ENCODE results near the gene NAV2. TPM values are rescaled to one million over a fixed set of nuclear protein-coding genes. Genes with fewer than 3 reads are reported as not detected.
"Not testable (repeated sequence)": the region's sequence is repeated elsewhere in the genome, so short reads cannot be mapped to it uniquely, and the experiment has no call there.

NAV2 gene
- total RNA-seq, 1 donor = 0.42 TPM

- Histone ChIP-seq H3K4me3 (ENCODE audit: low read length) (no peak overlapping the region), H3K4me1 (ENCODE audit: insufficient read depth, low read length) (no peaks in the 10 kb centered on the region), H3K27me3 (ENCODE audit: insufficient read depth, low read length) (no peaks in the 10 kb centered on the region), H3K9me3 (ENCODE audit: low read depth, low read length) (no peaks in the 10 kb centered on the region)
Observed at GRCh38 chr11:20000022-20000350, 287.3 kb downstream of the NAV2 start.

GRCh38 chr11:20000351-20001134 is 287.9 kb downstream of the NAV2 start:
- no peak overlapping the region for H3K4me3 ChIP-seq (ENCODE audit: low read length)
- H3K9me3 ChIP-seq (ENCODE audit: low read depth, low read length) = no peaks in the 10 kb centered on the region
- H3K4me1 ChIP-seq (ENCODE audit: insufficient read depth, low read length) = no peaks in the 10 kb centered on the region
- no peaks in the 10 kb centered on the region for H3K27me3 ChIP-seq (ENCODE audit: insufficient read depth, low read length)

- Histone ChIP-seq H3K4me1 (ENCODE audit: insufficient read depth, low read length) (no peaks in the 10 kb centered on the region), H3K9me3 (ENCODE audit: low read depth, low read length) (no peaks in the 10 kb centered on the region), H3K27me3 (ENCODE audit: insufficient read depth, low read length) (no peaks in the 10 kb centered on the region), H3K4me3 (ENCODE audit: low read length) (no peak overlapping the region)
Observed at GRCh38 chr11:20002312-20003216, 289.9 kb downstream of the NAV2 start.

GRCh38 chr11:20003351-20003750 is 290.7 kb downstream of the NAV2 start:
- Histone ChIP-seq H3K27me3 (ENCODE audit: insufficient read depth, low read length) (no peaks in the 10 kb centered on the region), H3K9me3 (ENCODE audit: low read depth, low read length) (no peaks in the 10 kb centered on the region), H3K4me3 (ENCODE audit: low read length) (no peak overlapping the region), H3K4me1 (ENCODE audit: insufficient read depth, low read length) (no peaks in the 10 kb centered on the region)

- Histone ChIP-seq H3K4me1 (ENCODE audit: insufficient read depth, low read length) (no peaks in the 10 kb centered on the region), H3K27me3 (ENCODE audit: insufficient read depth, low read length) (no peaks in the 10 kb centered on the region), H3K9me3 (ENCODE audit: low read depth, low read length) (no peaks in the 10 kb centered on the region), H3K4me3 (ENCODE audit: low read length) (no peak overlapping the region)
Observed at GRCh38 chr11:20004866-20005265, 292.2 kb downstream of the NAV2 start.

- no peaks in the 10 kb centered on the region for H3K4me1 ChIP-seq (ENCODE audit: insufficient read depth, low read length)
- H3K9me3 ChIP-seq (ENCODE audit: low read depth, low read length) = no peaks in the 10 kb centered on the region
- no peak overlapping the region for H3K4me3 ChIP-seq (ENCODE audit: low read length)
- no peaks in the 10 kb centered on the region for H3K27me3 ChIP-seq (ENCODE audit: insufficient read depth, low read length)
Observed at GRCh38 chr11:20005747-20006146, 293.1 kb downstream of the NAV2 start.

- not testable (repeated sequence) for H3K27me3 ChIP-seq (ENCODE audit: insufficient read depth, low read length); H3K4me1 ChIP-seq (ENCODE audit: insufficient read depth, low read length); H3K9me3 ChIP-seq (ENCODE audit: low read depth, low read length); H3K4me3 ChIP-seq (ENCODE audit: low read length)
Observed at GRCh38 chr11:20006618-20007017, 294.0 kb downstream of the NAV2 start.

- no peak overlapping the region for H3K4me3 ChIP-seq (ENCODE audit: low read length)
- no peaks in the 10 kb centered on the region for H3K27me3 ChIP-seq (ENCODE audit: insufficient read depth, low read length)
- no peaks in the 10 kb centered on the region for H3K4me1 ChIP-seq (ENCODE audit: insufficient read depth, low read length)
- H3K9me3 ChIP-seq (ENCODE audit: low read depth, low read length) = no peaks in the 10 kb centered on the region
Observed at GRCh38 chr11:20007386-20007785, 294.7 kb downstream of the NAV2 start.

- Histone ChIP-seq H3K27me3 (ENCODE audit: insufficient read depth, low read length) (no peaks in the 10 kb centered on the region), H3K9me3 (ENCODE audit: low read depth, low read length) (no peaks in the 10 kb centered on the region), H3K4me3 (ENCODE audit: low read length) (no peak overlapping the region), H3K4me1 (ENCODE audit: insufficient read depth, low read length) (no peaks in the 10 kb centered on the region)
Observed at GRCh38 chr11:20008190-20008870, 295.7 kb downstream of the NAV2 start.

GRCh38 chr11:20008871-20009644 is 296.4 kb downstream of the NAV2 start:
- Histone ChIP-seq H3K4me3 (ENCODE audit: low read length) (no peak overlapping the region), H3K27me3 (ENCODE audit: insufficient read depth, low read length) (no peaks in the 10 kb centered on the region), H3K9me3 (ENCODE audit: low read depth, low read length) (no peaks in the 10 kb centered on the region), H3K4me1 (ENCODE audit: insufficient read depth, low read length) (no peaks in the 10 kb centered on the region)

GRCh38 chr11:20010156-20010850 is 297.7 kb downstream of the NAV2 start:
- no peak overlapping the region for H3K4me3 ChIP-seq (ENCODE audit: low read length)
- no peaks in the 10 kb centered on the region for H3K27me3 ChIP-seq (ENCODE audit: insufficient read depth, low read length)
- no peaks in the 10 kb centered on the region for H3K4me1 ChIP-seq (ENCODE audit: insufficient read depth, low read length)
- no peaks in the 10 kb centered on the region for H3K9me3 ChIP-seq (ENCODE audit: low read depth, low read length)

- Histone ChIP-seq H3K27me3 (ENCODE audit: insufficient read depth, low read length) (no peaks in the 10 kb centered on the region), H3K9me3 (ENCODE audit: low read depth, low read length) (no peaks in the 10 kb centered on the region), H3K4me3 (ENCODE audit: low read length) (no peak overlapping the region), H3K4me1 (ENCODE audit: insufficient read depth, low read length) (no peaks in the 10 kb centered on the region)
Observed at GRCh38 chr11:20010851-20011225, 298.2 kb downstream of the NAV2 start.

GRCh38 chr11:20011307-20011951 is 298.8 kb downstream of the NAV2 start:
- Histone ChIP-seq H3K4me1 (ENCODE audit: insufficient read depth, low read length) (no peaks in the 10 kb centered on the region), H3K4me3 (ENCODE audit: low read length) (no peak overlapping the region), H3K9me3 (ENCODE audit: low read depth, low read length) (no peaks in the 10 kb centered on the region), H3K27me3 (ENCODE audit: insufficient read depth, low read length) (no peaks in the 10 kb centered on the region)

All from mononuclear cell (primary cell).